ENCODE data around the gene SLC41A2. TPM values are rescaled to one million over a fixed set of nuclear protein-coding genes. Genes with fewer than 3 reads are reported as not detected.

SLC41A2 gene
- total and polyA plus RNA-seq, 2 of the 13 experiments (the other 11 are each of a cell fraction or from before 2014, with no cell fraction given): 2.3 to 12.8 TPM

DNA sequence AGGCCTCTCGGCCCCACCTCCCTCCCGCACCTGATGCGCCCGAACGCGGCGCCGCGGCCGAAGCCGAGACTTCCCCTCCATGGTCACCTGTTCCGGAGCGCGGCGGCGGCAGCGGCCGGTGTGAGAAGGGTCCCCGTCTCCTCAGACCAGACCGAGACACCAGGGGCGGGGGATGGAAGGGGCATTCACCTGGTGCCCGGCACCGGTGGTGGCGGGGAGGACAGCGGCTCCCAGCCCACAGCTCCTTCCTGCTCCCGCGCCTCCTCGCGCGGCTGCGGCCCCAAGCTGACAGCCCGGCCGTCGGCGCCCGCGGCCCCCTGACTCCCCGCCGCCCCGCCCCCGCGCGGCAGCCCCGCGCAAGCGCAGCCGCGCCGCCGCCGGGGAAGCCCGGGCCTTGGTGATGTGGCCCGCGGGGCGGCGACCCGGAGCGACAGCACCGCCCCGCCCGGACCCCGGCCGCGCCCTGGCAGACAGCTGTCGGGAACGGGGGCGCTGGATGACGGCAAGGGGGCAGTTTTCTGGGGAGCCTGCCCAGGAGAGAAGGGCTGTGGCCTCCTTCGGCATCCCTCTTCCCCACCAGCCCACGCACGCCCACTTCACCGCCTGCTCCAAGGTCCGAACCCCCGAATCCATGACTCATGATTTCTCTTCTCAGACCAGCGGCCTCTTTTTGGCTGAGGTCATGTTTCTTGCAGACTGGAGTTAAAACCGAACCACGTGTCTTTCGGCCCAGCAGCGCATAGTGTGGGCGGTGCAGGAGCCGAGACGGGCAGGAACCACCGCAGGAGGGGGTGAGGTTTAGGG lies at the start of gene SLC41A2 (continued):
- TF ChIP-seq, protein P1, sequence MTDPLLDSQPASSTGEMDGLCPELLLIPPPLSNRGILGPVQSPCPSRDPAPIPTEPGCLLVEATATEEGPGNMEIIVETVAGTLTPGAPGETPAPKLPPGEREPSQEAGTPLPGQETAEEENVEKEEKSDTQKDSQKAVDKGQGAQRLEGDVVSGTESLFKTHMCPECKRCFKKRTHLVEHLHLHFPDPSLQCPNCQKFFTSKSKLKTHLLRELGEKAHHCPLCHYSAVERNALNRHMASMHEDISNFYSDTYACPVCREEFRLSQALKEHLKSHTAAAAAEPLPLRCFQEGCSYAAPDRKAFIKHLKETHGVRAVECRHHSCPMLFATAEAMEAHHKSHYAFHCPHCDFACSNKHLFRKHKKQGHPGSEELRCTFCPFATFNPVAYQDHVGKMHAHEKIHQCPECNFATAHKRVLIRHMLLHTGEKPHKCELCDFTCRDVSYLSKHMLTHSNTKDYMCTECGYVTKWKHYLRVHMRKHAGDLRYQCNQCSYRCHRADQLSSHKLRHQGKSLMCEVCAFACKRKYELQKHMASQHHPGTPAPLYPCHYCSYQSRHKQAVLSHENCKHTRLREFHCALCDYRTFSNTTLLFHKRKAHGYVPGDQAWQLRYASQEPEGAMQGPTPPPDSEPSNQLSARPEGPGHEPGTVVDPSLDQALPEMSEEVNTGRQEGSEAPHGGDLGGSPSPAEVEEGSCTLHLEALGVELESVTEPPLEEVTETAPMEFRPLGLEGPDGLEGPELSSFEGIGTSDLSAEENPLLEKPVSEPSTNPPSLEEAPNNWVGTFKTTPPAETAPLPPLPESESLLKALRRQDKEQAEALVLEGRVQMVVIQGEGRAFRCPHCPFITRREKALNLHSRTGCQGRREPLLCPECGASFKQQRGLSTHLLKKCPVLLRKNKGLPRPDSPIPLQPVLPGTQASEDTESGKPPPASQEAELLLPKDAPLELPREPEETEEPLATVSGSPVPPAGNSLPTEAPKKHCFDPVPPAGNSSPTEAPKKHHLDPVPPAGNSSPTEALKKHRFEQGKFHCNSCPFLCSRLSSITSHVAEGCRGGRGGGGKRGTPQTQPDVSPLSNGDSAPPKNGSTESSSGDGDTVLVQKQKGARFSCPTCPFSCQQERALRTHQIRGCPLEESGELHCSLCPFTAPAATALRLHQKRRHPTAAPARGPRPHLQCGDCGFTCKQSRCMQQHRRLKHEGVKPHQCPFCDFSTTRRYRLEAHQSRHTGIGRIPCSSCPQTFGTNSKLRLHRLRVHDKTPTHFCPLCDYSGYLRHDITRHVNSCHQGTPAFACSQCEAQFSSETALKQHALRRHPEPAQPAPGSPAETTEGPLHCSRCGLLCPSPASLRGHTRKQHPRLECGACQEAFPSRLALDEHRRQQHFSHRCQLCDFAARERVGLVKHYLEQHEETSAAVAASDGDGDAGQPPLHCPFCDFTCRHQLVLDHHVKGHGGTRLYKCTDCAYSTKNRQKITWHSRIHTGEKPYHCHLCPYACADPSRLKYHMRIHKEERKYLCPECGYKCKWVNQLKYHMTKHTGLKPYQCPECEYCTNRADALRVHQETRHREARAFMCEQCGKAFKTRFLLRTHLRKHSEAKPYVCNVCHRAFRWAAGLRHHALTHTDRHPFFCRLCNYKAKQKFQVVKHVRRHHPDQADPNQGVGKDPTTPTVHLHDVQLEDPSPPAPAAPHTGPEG (CRISPR knock-in tag; IDR thresholded peaks at IDR 0.05): 0 out of 2 replicates have a peak, but pooled peaks have one; percentile 61
- TF ChIP-seq SRY (CRISPR knock-in tag; IDR thresholded peaks at IDR 0.05) (peak; percentile 70; the same call in 1 of the 2 replicates), PCBP1 (IDR thresholded peaks at IDR 0.05; ENCODE audit: borderline replicate concordance, low read depth, low read length) (no peak), ZMAT3 (CRISPR knock-in tag; conservative IDR thresholded peaks at IDR 0.05) (0 out of 2 replicates have a peak, but pooled peaks have one; percentile 32), TBP (CRISPR knock-in tag; IDR thresholded peaks at IDR 0.05) (no peak), ZNF776 (CRISPR knock-in tag; IDR thresholded peaks at IDR 0.05) (0 out of 2 replicates have a peak, but pooled peaks have one; percentile 8), CREB1 (IDR thresholded peaks at IDR 0.05) (0 out of 2 replicates have a peak, but pooled peaks have one; percentile 32), CREB1 (CRISPR knock-in tag; IDR thresholded peaks at IDR 0.05) (no peak)
- TF ChIP-seq, protein P2, sequence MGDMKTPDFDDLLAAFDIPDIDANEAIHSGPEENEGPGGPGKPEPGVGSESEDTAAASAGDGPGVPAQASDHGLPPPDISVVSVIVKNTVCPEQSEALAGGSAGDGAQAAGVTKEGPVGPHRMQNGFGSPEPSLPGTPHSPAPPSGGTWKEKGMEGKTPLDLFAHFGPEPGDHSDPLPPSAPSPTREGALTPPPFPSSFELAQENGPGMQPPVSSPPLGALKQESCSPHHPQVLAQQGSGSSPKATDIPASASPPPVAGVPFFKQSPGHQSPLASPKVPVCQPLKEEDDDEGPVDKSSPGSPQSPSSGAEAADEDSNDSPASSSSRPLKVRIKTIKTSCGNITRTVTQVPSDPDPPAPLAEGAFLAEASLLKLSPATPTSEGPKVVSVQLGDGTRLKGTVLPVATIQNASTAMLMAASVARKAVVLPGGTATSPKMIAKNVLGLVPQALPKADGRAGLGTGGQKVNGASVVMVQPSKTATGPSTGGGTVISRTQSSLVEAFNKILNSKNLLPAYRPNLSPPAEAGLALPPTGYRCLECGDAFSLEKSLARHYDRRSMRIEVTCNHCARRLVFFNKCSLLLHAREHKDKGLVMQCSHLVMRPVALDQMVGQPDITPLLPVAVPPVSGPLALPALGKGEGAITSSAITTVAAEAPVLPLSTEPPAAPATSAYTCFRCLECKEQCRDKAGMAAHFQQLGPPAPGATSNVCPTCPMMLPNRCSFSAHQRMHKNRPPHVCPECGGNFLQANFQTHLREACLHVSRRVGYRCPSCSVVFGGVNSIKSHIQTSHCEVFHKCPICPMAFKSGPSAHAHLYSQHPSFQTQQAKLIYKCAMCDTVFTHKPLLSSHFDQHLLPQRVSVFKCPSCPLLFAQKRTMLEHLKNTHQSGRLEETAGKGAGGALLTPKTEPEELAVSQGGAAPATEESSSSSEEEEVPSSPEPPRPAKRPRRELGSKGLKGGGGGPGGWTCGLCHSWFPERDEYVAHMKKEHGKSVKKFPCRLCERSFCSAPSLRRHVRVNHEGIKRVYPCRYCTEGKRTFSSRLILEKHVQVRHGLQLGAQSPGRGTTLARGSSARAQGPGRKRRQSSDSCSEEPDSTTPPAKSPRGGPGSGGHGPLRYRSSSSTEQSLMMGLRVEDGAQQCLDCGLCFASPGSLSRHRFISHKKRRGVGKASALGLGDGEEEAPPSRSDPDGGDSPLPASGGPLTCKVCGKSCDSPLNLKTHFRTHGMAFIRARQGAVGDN (CRISPR knock-in tag; IDR thresholded peaks at IDR 0.05): peak; percentile 88
- TF ChIP-seq, protein P3, sequence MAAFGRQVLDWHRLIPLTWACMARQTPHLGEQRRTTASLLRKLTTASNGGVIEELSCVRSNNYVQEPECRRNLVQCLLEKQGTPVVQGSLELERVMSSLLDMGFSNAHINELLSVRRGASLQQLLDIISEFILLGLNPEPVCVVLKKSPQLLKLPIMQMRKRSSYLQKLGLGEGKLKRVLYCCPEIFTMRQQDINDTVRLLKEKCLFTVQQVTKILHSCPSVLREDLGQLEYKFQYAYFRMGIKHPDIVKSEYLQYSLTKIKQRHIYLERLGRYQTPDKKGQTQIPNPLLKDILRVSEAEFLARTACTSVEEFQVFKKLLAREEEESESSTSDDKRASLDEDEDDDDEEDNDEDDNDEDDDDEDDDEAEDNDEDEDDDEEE (CRISPR knock-in tag; IDR thresholded peaks at IDR 0.05): 0 out of 2 replicates have a peak, but pooled peaks have one; percentile 9
- TF ChIP-seq, protein P4, sequence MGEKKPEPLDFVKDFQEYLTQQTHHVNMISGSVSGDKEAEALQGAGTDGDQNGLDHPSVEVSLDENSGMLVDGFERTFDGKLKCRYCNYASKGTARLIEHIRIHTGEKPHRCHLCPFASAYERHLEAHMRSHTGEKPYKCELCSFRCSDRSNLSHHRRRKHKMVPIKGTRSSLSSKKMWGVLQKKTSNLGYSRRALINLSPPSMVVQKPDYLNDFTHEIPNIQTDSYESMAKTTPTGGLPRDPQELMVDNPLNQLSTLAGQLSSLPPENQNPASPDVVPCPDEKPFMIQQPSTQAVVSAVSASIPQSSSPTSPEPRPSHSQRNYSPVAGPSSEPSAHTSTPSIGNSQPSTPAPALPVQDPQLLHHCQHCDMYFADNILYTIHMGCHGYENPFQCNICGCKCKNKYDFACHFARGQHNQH (CRISPR knock-in tag; IDR thresholded peaks at IDR 0.05): peak; percentile 58; the same call in 1 of the 2 replicates
- TF ChIP-seq, protein P5, sequence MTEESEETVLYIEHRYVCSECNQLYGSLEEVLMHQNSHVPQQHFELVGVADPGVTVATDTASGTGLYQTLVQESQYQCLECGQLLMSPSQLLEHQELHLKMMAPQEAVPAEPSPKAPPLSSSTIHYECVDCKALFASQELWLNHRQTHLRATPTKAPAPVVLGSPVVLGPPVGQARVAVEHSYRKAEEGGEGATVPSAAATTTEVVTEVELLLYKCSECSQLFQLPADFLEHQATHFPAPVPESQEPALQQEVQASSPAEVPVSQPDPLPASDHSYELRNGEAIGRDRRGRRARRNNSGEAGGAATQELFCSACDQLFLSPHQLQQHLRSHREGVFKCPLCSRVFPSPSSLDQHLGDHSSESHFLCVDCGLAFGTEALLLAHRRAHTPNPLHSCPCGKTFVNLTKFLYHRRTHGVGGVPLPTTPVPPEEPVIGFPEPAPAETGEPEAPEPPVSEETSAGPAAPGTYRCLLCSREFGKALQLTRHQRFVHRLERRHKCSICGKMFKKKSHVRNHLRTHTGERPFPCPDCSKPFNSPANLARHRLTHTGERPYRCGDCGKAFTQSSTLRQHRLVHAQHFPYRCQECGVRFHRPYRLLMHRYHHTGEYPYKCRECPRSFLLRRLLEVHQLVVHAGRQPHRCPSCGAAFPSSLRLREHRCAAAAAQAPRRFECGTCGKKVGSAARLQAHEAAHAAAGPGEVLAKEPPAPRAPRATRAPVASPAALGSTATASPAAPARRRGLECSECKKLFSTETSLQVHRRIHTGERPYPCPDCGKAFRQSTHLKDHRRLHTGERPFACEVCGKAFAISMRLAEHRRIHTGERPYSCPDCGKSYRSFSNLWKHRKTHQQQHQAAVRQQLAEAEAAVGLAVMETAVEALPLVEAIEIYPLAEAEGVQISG (CRISPR knock-in tag; IDR thresholded peaks at IDR 0.05): 0 out of 2 replicates have a peak, but pooled peaks have one; percentile 22

Measured in HepG2 (cell line).